Smooth muscle cell (in vitro differentiated cells): ENCODE results near the gene ANKRD39. TPM values are rescaled to one million over a fixed set of nuclear protein-coding genes. Genes with fewer than 3 reads are reported as not detected.

Source experiments
- DNase-seq: peaks from one replicate; lab custom pipeline; 2025; ENCODE audit not compliant: unreplicated experiment; lab: John Stamatoyannopoulos, UW
- H2AFZ ChIP-seq: fragments of 200-600 bp; sonication (generic); 2 replicates; pipeline ENCODE4 v1.6.0; 2016; ENCODE audit warnings: antibody characterized with exemption, low read depth, mild to moderate bottlenecking
- H3F3A ChIP-seq: fragments of 200-600 bp; sonication (generic); 2 replicates; pipeline ENCODE4 v1.6.0; 2017; ENCODE audit warnings: antibody characterized with exemption, low read depth
- H3K27ac ChIP-seq: fragments of 200-600 bp; sonication (generic); 2 replicates; pipeline ENCODE4 v1.5.1; 2016; ENCODE audit warnings: low read depth, mild to moderate bottlenecking
- H3K27me3 ChIP-seq: fragments of 200-600 bp; sonication (generic); 2 replicates; pipeline ENCODE4 v1.6.1; 2016; ENCODE audit warnings: low read depth, mild to moderate bottlenecking
- H3K36me3 ChIP-seq: fragments of 200-600 bp; sonication (generic); 2 replicates; pipeline ENCODE4 v1.5.1; 2016; ENCODE audit warnings: low read depth
- H3K4me1 ChIP-seq: fragments of 200-600 bp; sonication (generic); 2 replicates; pipeline ENCODE4 v1.5.1; 2016; ENCODE audit warnings: low read depth
- H3K4me2 ChIP-seq: fragments of 200-600 bp; sonication (generic); 2 replicates; pipeline ENCODE4 v1.6.0; 2016; ENCODE audit warnings: mild to moderate bottlenecking
- H3K4me3 ChIP-seq: fragments of 200-600 bp; sonication (generic); 2 replicates; pipeline ENCODE4 v1.5.1; 2016; ENCODE audit warnings: mild to moderate bottlenecking
- H3K79me2 ChIP-seq: fragments of 200-600 bp; sonication (generic); 2 replicates; pipeline ENCODE4 v1.6.0; 2016; ENCODE audit warnings: low read depth, mild to moderate bottlenecking
- H3K9ac ChIP-seq: fragments of 200-600 bp; sonication (generic); 2 replicates; pipeline ENCODE4 v1.6.0; 2016; ENCODE audit warnings: low read depth
- H3K9me3 ChIP-seq: fragments of 200-600 bp; sonication (generic); replicated peaks from 2 replicates; pipeline ENCODE4 v1.5.1; 2016; ENCODE audit warnings: low read depth
- H4K20me1 ChIP-seq: fragments of 200-600 bp; sonication (generic); 2 replicates; pipeline ENCODE4 v1.6.0; 2016; ENCODE audit warnings: low read depth
- WGBS: methylation state at CpG from one replicate; pipeline ENCODE4 v1.1.7; 2016; ENCODE audit warnings: low lambda C conversion rate; 5-methylcytosine and 5-hydroxymethylcytosine counted together
- polyA plus RNA-seq: library from polyadenylated mRNA; unstranded; fragments of >200 nt; fragmentation: Nextera tagmentation; extraction: Ambion mirVana; gene quantifications from 2 replicates; pipeline ENCODE4 v1.2.1, GENCODE V29; 2016
- total RNA-seq: library from RNA; depleted of rRNA; stranded (reverse); fragments of >200 nt; gene quantifications from 2 replicates; pipeline ENCODE4 v1.2.3, GENCODE V29; 2014
- TF ChIP-seq, protein P1 (sequence below): fragments of 200-600 bp; sonication (generic); IDR thresholded peaks from 2 replicates; pipeline ENCODE4 v1.5.1; 2017; ENCODE audit warnings: borderline replicate concordance, mild to moderate bottlenecking, antibody characterized with exemption; ENCODE audit not compliant: insufficient read depth, poor library complexity, severe bottlenecking

Gene ANKRD39
- total and polyA plus RNA-seq, 2 experiments from 2014 or later = 7.9 to 16.5 TPM

GRCh38 chr2:96853321-96853720 lies 4.5 kb downstream of the ANKRD39 start:
- TF ChIP-seq, protein P1, sequence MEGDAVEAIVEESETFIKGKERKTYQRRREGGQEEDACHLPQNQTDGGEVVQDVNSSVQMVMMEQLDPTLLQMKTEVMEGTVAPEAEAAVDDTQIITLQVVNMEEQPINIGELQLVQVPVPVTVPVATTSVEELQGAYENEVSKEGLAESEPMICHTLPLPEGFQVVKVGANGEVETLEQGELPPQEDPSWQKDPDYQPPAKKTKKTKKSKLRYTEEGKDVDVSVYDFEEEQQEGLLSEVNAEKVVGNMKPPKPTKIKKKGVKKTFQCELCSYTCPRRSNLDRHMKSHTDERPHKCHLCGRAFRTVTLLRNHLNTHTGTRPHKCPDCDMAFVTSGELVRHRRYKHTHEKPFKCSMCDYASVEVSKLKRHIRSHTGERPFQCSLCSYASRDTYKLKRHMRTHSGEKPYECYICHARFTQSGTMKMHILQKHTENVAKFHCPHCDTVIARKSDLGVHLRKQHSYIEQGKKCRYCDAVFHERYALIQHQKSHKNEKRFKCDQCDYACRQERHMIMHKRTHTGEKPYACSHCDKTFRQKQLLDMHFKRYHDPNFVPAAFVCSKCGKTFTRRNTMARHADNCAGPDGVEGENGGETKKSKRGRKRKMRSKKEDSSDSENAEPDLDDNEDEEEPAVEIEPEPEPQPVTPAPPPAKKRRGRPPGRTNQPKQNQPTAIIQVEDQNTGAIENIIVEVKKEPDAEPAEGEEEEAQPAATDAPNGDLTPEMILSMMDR = no peak
- Histone ChIP-seq H3K4me2 (no peak overlapping the region), H3K4me1 (peaks cover 9% of the 10 kb centered on the region), H3K9ac (no peak overlapping the region), H3K4me3 (no peak overlapping the region), H3K27ac (no peak overlapping the region), H3K9me3 (no peaks in the 10 kb centered on the region), H3K27me3 (no peaks in the 10 kb centered on the region), H3F3A (no peaks in the 10 kb centered on the region), H3K36me3 (no peaks in the 10 kb centered on the region), H2AFZ (no peak overlapping the region), H4K20me1 (no peaks in the 10 kb centered on the region), H3K79me2 (peaks cover 26% of the 10 kb centered on the region)
- no peak for DNase-seq
- WGBS = 95% methylated on average over 15 of the region's 15 CpGs

DNA sequence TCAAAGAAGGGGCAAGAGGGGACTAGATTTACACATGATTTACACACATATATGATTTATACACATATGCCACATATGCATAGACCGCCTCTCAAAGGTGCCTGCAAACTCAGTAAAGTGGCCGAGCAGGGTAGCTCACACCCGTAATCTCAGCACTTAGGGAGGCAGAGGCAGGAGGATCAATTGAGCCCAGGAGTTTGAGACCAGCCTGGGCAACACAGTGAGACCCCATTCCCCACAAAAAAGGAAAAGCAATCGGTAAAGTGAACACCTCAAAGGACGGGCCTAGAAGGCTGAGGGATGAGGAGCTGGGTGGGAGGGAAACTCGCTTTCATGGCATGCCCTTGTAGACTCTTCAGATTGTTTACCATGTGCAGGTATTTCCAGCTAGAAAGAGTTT lies 5.1 kb downstream of the ANKRD39 start:
- Histone ChIP-seq H2AFZ (no peak overlapping the region), H3K4me2 (no peak overlapping the region), H3K36me3 (no peaks in the 10 kb centered on the region), H3K9ac (no peak overlapping the region), H3K79me2 (peaks cover 26% of the 10 kb centered on the region), H3K27ac (no peak overlapping the region), H3F3A (no peaks in the 10 kb centered on the region), H4K20me1 (no peaks in the 10 kb centered on the region), H3K27me3 (no peaks in the 10 kb centered on the region), H3K9me3 (no peaks in the 10 kb centered on the region), H3K4me1 (peaks cover 9% of the 10 kb centered on the region), H3K4me3 (no peak overlapping the region)
- TF ChIP-seq, protein P1 = no peak
- no peak for DNase-seq
- 94% methylated on average over 6 of the region's 6 CpGs for whole genome bisulfite sequencing

- TF ChIP-seq, protein P1 = no peak
These were observed 9.6 kb downstream of the ANKRD39 start for GRCh38 chr2:96848264-96848663.

DNA sequence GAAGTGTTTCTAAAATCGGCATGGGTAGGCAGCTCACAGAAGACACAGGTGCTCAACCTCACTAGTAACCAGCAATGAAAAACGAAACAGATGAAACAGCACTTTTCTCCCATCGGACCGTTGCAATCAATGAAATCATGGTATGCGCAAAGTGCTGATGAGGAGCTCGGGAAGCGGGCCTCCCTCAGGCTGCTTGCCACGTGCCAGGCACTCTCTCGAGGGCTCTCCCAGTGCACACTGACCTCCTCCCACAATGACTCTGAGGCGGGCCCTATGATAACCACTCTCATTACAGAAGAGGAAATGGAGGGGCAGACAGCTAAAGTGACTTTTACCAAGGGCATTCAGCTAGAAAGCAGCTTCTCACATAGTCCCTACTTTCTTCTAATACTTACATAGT lies 10.2 kb downstream of the ANKRD39 start:
- H3K27me3 ChIP-seq = no peaks in the 10 kb centered on the region
- no peak overlapping the region for H3K4me3 ChIP-seq
- H2AFZ ChIP-seq = no peak overlapping the region
- H3K9me3 ChIP-seq = no peaks in the 10 kb centered on the region
- no peaks in the 10 kb centered on the region for H4K20me1 ChIP-seq
- no peaks in the 10 kb centered on the region for H3K36me3 ChIP-seq
- TF ChIP-seq, protein P1 = no peak
- H3K4me1 ChIP-seq = no peaks in the 10 kb centered on the region
- H3K9ac ChIP-seq = no peak overlapping the region
- H3K79me2 ChIP-seq = no peaks in the 10 kb centered on the region
- DNase-seq = no peak
- H3F3A ChIP-seq = no peaks in the 10 kb centered on the region
- WGBS = 89% methylated on average over 10 of the region's 10 CpGs
- no peak overlapping the region for H3K27ac ChIP-seq
- no peak overlapping the region for H3K4me2 ChIP-seq

More at GRCh38 chr2:96848264-96848663, 9.6 kb downstream of the ANKRD39 start:
- no peak overlapping the region for H3K27ac ChIP-seq
- H3K9me3 ChIP-seq = no peaks in the 10 kb centered on the region
- 92% methylated on average over 9 of the region's 9 CpGs for WGBS
- no peaks in the 10 kb centered on the region for H3K4me1 ChIP-seq
- no peaks in the 10 kb centered on the region for H4K20me1 ChIP-seq
- H3K4me2 ChIP-seq = no peak overlapping the region
- H2AFZ ChIP-seq = no peak overlapping the region
- no peak overlapping the region for H3K4me3 ChIP-seq
- no peaks in the 10 kb centered on the region for H3K27me3 ChIP-seq
- no peaks in the 10 kb centered on the region for H3F3A ChIP-seq
- H3K36me3 ChIP-seq = no peaks in the 10 kb centered on the region
- no peaks in the 10 kb centered on the region for H3K79me2 ChIP-seq
- no peak overlapping the region for H3K9ac ChIP-seq
- DNase-seq = no peak
